ENCODE data around the gene EPHA8.

Gene EPHA8

DNA sequence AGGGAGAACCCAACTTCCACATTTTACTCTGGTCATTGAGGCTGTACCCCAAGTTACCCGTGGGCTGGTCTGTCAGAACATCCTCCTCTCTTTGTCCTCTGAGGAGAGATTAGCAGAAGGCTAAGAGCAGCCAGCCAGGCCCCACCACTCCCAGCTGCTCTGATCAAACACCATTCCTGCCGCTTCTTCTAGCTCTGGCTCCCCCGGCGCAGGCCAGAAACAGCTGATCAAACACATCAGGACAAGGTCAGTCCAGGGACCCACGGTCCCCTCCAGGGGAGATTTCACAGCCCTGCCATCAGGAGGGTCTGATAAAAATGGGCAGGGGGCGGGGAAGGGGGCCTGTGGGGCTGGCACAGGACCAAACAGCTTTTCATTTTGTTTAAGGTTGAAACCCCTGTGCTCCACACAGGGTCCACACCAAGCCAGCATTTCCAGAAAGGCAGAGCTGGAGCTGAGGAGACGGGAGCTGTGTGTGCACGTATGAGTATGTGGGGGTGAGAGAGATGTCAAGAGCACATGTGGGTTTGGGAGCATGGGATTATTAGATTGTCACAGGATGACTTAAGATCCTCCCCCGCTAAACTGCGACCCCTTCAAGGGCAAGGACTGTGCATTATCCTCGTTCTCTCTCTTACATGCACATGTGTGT is 29.9 kb upstream of the EPHA8 start:
- POLR2A ChIA-PET: interaction anchor here (2.9 kb wide), 1 partner anchor 12 kb away, joined by 9 read pairs; no protein-coding TSS in a partner anchor

DNA sequence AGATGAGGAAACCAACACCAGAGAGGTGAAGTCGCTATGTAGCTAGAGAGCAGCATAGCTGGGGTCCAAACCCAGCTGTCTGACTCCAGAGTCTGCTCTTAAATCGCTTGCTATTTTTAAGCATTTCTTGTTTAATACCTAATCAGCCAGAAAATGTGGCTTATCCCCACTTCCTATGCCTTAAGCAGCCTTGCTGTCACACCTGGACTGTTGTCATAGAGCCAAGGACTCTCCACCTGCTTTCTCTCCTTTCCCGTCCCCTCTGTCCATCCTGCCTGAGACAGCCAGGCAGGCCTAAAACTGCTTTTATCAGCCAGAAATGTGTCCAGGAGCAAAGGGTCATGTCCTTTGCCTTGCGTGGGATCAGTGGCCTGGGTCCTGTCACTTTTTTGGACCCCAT is 28.3 kb upstream of the EPHA8 start:
- ChIA-PET POLR2A (no interaction called here), CTCF (no interaction called here)
- TF ChIP-seq FOXM1 (IDR thresholded peaks at IDR 0.05; ENCODE audit: borderline replicate concordance) (no peak), HDGF (IDR thresholded peaks at IDR 0.05; ENCODE audit: borderline replicate concordance) (no peak), PKNOX1 (IDR thresholded peaks at IDR 0.05) (no peak), ARNT (IDR thresholded peaks at IDR 0.05) (no peak), FOXA1 (IDR thresholded peaks at IDR 0.05) (no peak), ZNF384 (IDR thresholded peaks at IDR 0.05) (no peak)
- DNase-seq (ENCODE audit: extremely low spot score): no peak

More for the DNA sequence above, 29.9 kb upstream of the EPHA8 start:
- TF ChIP-seq CTBP1 (IDR thresholded peaks at IDR 0.05; ENCODE audit: borderline replicate concordance): no peak
- no peak for TF ChIP-seq NFRKB (IDR thresholded peaks at IDR 0.05)
- no peak for TF ChIP-seq L3MBTL2 (conservative IDR thresholded peaks at IDR 0.05)
- TF ChIP-seq FOXA1 (IDR thresholded peaks at IDR 0.05): no peak
- no peak for TF ChIP-seq ELF4 (IDR thresholded peaks at IDR 0.05)
- no peak for TF ChIP-seq ARNT (IDR thresholded peaks at IDR 0.05)
- no peak for TF ChIP-seq LEF1 (IDR thresholded peaks at IDR 0.05; ENCODE audit: borderline replicate concordance)
- TF ChIP-seq SP1 (IDR thresholded peaks at IDR 0.05): no peak
- TF ChIP-seq PKNOX1 (IDR thresholded peaks at IDR 0.05): no peak
- TF ChIP-seq SUZ12 (IDR thresholded peaks at IDR 0.05): no peak
- TF ChIP-seq BHLHE40 (IDR thresholded peaks at IDR 0.05; ENCODE audit: borderline replicate concordance): no peak
- no peak for TF ChIP-seq TARDBP (IDR thresholded peaks at IDR 0.05)
- no peak for TF ChIP-seq FOXK2 (IDR thresholded peaks at IDR 0.05)
- TF ChIP-seq HDGF (IDR thresholded peaks at IDR 0.05; ENCODE audit: borderline replicate concordance): no peak
- TF ChIP-seq FOXM1 (IDR thresholded peaks at IDR 0.05; ENCODE audit: borderline replicate concordance): no peak
- no peak for TF ChIP-seq ZNF384 (IDR thresholded peaks at IDR 0.05)
- CTCF ChIA-PET: interaction anchor here (0.5 kb wide), 1 partner anchor 665 kb away, joined by 3 read pairs; no protein-coding TSS in a partner anchor
- DNase-seq (ENCODE audit: extremely low spot score): no peak

DNA sequence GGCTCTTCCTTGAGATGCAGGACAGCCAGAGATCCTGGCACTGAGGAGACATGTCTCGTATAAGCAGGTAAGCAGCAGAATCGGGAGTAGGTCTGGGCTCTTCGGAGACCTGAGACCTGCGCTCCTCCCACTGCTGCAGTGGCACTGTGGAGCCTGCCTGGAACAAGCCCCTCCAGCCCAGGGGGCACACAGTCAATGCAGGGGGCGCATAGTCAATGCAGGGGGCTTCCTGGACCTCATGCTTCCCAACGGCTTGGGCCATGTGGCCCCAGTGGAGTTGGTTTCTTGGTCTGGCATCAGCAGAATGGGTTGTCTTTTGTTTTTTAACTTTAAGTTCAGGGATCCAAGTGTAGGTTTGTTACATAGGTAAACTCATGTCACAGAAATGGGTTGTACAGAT is 27.9 kb upstream of the EPHA8 start:
- DNase-seq (ENCODE audit: extremely low spot score): no peak
- CTCF ChIA-PET: no interaction called here
- TF ChIP-seq FOXM1 (IDR thresholded peaks at IDR 0.05; ENCODE audit: borderline replicate concordance) (no peak), BHLHE40 (IDR thresholded peaks at IDR 0.05; ENCODE audit: borderline replicate concordance) (no peak), ARNT (IDR thresholded peaks at IDR 0.05) (no peak), SUZ12 (IDR thresholded peaks at IDR 0.05) (no peak), FOXA1 (IDR thresholded peaks at IDR 0.05) (no peak), LEF1 (IDR thresholded peaks at IDR 0.05; ENCODE audit: borderline replicate concordance) (no peak), L3MBTL2 (conservative IDR thresholded peaks at IDR 0.05) (no peak), NFRKB (IDR thresholded peaks at IDR 0.05) (no peak), ZNF384 (IDR thresholded peaks at IDR 0.05) (no peak), TARDBP (IDR thresholded peaks at IDR 0.05) (no peak), PKNOX1 (IDR thresholded peaks at IDR 0.05) (no peak), CTBP1 (IDR thresholded peaks at IDR 0.05; ENCODE audit: borderline replicate concordance) (no peak)
- POLR2A ChIA-PET: no interaction called here

- POLR2A ChIA-PET: no interaction called here
- no peak for TF ChIP-seq HDGF (IDR thresholded peaks at IDR 0.05; ENCODE audit: borderline replicate concordance)
- no peak for TF ChIP-seq LEF1 (IDR thresholded peaks at IDR 0.05; ENCODE audit: borderline replicate concordance)
- no peak for TF ChIP-seq ELF4 (IDR thresholded peaks at IDR 0.05)
- TF ChIP-seq TARDBP (IDR thresholded peaks at IDR 0.05): no peak
- no peak for TF ChIP-seq CTBP1 (IDR thresholded peaks at IDR 0.05; ENCODE audit: borderline replicate concordance)
- no peak for TF ChIP-seq SP1 (IDR thresholded peaks at IDR 0.05)
- TF ChIP-seq BHLHE40 (IDR thresholded peaks at IDR 0.05; ENCODE audit: borderline replicate concordance): no peak
- TF ChIP-seq FOXM1 (IDR thresholded peaks at IDR 0.05; ENCODE audit: borderline replicate concordance): no peak
- no peak for TF ChIP-seq NFRKB (IDR thresholded peaks at IDR 0.05)
- no peak for TF ChIP-seq L3MBTL2 (conservative IDR thresholded peaks at IDR 0.05)
- TF ChIP-seq FOXK2 (IDR thresholded peaks at IDR 0.05): no peak
- no peak for TF ChIP-seq SUZ12 (IDR thresholded peaks at IDR 0.05)
- DNase-seq (ENCODE audit: extremely low spot score): no peak
- CTCF ChIA-PET: no interaction called here
Observed at GRCh38 chr1:22536506-22536905, 26.8 kb upstream of the EPHA8 start.

- ChIA-PET POLR2A (no interaction called here), CTCF (no interaction called here)
- no peak for DNase-seq (ENCODE audit: extremely low spot score)
- TF ChIP-seq ARNT (IDR thresholded peaks at IDR 0.05): no peak
- no peak for TF ChIP-seq TARDBP (IDR thresholded peaks at IDR 0.05)
- no peak for TF ChIP-seq ELF4 (IDR thresholded peaks at IDR 0.05)
- TF ChIP-seq FOXA1 (IDR thresholded peaks at IDR 0.05): no peak
- no peak for TF ChIP-seq L3MBTL2 (conservative IDR thresholded peaks at IDR 0.05)
- no peak for TF ChIP-seq HDGF (IDR thresholded peaks at IDR 0.05; ENCODE audit: borderline replicate concordance)
- no peak for TF ChIP-seq SUZ12 (IDR thresholded peaks at IDR 0.05)
- no peak for TF ChIP-seq SP1 (IDR thresholded peaks at IDR 0.05)
- no peak for TF ChIP-seq NFRKB (IDR thresholded peaks at IDR 0.05)
- TF ChIP-seq FOXM1 (IDR thresholded peaks at IDR 0.05; ENCODE audit: borderline replicate concordance): no peak
- no peak for TF ChIP-seq BHLHE40 (IDR thresholded peaks at IDR 0.05; ENCODE audit: borderline replicate concordance)
- TF ChIP-seq LEF1 (IDR thresholded peaks at IDR 0.05; ENCODE audit: borderline replicate concordance): no peak
- TF ChIP-seq FOXK2 (IDR thresholded peaks at IDR 0.05): no peak
- TF ChIP-seq PKNOX1 (IDR thresholded peaks at IDR 0.05): no peak
- TF ChIP-seq CTBP1 (IDR thresholded peaks at IDR 0.05; ENCODE audit: borderline replicate concordance): no peak
- TF ChIP-seq ZNF384 (IDR thresholded peaks at IDR 0.05): no peak
Observed at GRCh38 chr1:22537441-22538139, 25.7 kb upstream of the EPHA8 start.
